Measurements from ENCODE around the gene CRHR2. TPM values are rescaled to one million over a fixed set of nuclear protein-coding genes. Genes with fewer than 3 reads are reported as not detected.
A peak's percentile ranks its signal among the peaks of the same experiment; 100 is the strongest.

The CRHR2 gene
- total and polyA plus RNA-seq, 2 of the 13 experiments (the other 11 are each of a cell fraction or from before 2014, with no cell fraction given) = not detected

GRCh38 chr7:30694218-30694745 lies 12.0 kb upstream of the CRHR2 start (continued):
- TF ChIP-seq HNF1A (IDR thresholded peaks at IDR 0.05; ENCODE audit: low read depth) (no peak), HNF1A (CRISPR knock-in tag; IDR thresholded peaks at IDR 0.05; ENCODE audit: borderline replicate concordance) (no peak), ZNF17 (CRISPR knock-in tag; IDR thresholded peaks at IDR 0.05) (no peak), ZNF24 (IDR thresholded peaks at IDR 0.05) (no peak), HIVEP1 (CRISPR knock-in tag; IDR thresholded peaks at IDR 0.05) (no peak), ZNF672 (CRISPR knock-in tag; IDR thresholded peaks at IDR 0.05) (no peak), ZNF263 (CRISPR knock-in tag; IDR thresholded peaks at IDR 0.05) (peak; percentile 71), KIAA2018 (CRISPR knock-in tag; IDR thresholded peaks at IDR 0.05; ENCODE audit: borderline replicate concordance) (no peak), ZNF207 (IDR thresholded peaks at IDR 0.05; ENCODE audit: borderline replicate concordance) (no peak)
